ENCODE measurements around the gene ZNF81. TPM values are rescaled to one million over a fixed set of nuclear protein-coding genes. Genes with fewer than 3 reads are reported as not detected.

ZNF81 gene
- total RNA-seq, 4 donors from 2014 or later, result 4.7 to 7.3 (median 6.4) TPM

DNA sequence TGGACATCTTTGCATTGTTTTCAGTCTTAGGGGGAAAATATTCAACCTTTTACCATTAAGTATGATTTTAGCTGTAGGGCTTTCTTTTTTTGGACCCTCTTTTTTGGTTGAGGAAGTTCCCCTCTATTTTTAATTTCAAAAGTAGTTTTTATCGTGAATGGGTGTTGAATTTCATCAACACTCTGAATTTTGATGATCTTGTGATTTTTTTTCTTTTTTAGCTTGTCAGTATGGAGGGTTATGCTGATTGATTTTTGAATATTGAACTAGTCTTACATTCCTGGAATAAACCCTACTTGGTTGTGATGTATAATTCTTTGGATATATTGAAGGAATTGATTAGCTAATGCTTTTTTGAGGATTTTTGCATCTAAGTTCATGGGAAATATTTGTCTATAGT, 1.7 kb downstream of the ZNF81 start:
- TF ChIP-seq, protein P1, sequence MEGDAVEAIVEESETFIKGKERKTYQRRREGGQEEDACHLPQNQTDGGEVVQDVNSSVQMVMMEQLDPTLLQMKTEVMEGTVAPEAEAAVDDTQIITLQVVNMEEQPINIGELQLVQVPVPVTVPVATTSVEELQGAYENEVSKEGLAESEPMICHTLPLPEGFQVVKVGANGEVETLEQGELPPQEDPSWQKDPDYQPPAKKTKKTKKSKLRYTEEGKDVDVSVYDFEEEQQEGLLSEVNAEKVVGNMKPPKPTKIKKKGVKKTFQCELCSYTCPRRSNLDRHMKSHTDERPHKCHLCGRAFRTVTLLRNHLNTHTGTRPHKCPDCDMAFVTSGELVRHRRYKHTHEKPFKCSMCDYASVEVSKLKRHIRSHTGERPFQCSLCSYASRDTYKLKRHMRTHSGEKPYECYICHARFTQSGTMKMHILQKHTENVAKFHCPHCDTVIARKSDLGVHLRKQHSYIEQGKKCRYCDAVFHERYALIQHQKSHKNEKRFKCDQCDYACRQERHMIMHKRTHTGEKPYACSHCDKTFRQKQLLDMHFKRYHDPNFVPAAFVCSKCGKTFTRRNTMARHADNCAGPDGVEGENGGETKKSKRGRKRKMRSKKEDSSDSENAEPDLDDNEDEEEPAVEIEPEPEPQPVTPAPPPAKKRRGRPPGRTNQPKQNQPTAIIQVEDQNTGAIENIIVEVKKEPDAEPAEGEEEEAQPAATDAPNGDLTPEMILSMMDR (IDR thresholded peaks at IDR 0.05; ENCODE audit: low read depth), result no peak

DNA sequence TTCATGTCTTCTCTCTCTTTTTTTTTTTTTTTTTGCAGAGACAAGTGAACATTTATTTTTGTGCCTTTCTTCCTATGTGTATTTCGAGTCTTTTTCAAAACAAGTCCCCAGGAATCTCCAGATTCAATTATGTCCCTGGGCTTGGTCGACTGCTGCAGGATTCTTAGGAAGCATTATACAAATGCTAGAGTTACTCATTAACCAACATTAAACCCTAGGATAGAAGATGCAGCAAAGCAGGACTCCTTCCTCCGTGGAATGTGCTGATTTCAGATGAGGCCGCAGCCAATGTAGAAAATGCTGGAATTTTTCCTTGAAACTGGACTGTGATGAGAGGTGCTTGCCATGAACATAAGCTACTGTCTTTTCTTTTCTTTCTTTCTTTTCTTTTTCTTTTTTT, 3.4 kb downstream of the ZNF81 start:
- TF ChIP-seq, protein P1 (IDR thresholded peaks at IDR 0.05; ENCODE audit: low read depth), result no peak

DNA sequence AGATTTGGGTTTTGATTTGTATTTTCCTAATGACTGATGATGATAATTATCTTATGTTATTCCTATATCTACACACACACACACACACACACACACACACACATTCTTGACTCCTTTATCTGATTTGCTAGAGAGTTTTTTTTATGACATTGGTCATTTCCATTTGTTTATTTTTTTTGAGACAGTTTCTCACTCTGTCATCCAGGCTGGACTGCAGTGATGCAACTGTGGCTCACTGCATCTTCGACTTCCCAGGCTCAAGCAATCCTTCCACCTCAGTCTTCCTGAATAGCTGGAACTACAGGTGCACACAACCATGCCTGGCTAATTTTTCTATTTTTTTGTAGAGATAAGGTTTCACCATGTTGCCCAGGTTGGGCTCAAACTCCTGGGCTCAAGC, 6.7 kb downstream of the ZNF81 start:
- TF ChIP-seq, protein P1 (IDR thresholded peaks at IDR 0.05; ENCODE audit: low read depth), result no peak

DNA sequence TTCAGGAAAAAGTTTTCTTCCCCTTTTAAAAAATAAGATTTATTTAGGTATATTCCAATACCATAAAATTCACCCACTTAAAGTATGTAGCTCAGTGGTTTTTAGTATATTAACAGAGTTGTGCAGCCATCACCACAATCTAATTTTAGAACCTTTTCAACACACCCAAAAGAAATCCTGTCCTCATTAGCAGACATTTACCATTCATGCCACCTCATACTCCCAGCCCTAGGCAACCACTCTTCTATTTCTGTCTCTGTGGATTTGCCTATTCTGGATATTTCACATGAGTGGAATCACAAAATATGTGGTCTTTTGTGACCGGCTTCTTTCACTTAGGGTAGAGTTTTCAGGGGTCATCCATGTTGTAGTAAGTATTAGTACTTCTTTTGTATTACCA, 7.4 kb downstream of the ZNF81 start:
- TF ChIP-seq, protein P1 (IDR thresholded peaks at IDR 0.05; ENCODE audit: low read depth), result no peak

DNA sequence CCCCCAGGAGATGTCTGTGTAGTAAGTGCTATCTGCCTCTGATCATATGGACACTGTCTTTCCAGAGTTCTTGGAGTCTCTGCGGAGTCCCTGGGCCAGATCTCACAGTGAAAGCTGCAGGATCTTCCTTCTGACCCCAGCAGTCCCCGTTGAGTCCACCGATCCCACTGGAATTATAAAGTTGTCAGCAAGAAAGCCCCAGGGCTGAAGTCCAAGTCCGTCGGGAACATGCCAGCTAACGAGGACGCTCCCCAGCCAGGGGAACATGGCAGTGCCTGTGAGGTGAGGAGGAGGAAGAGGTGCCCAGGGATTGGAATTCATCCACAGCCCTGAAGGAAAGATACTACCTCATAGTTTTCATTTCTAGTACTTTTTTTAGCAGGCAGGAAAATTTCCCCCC, 9.3 kb downstream of the ZNF81 start:
- TF ChIP-seq, protein P1 (IDR thresholded peaks at IDR 0.05; ENCODE audit: low read depth), result no peak

DNA sequence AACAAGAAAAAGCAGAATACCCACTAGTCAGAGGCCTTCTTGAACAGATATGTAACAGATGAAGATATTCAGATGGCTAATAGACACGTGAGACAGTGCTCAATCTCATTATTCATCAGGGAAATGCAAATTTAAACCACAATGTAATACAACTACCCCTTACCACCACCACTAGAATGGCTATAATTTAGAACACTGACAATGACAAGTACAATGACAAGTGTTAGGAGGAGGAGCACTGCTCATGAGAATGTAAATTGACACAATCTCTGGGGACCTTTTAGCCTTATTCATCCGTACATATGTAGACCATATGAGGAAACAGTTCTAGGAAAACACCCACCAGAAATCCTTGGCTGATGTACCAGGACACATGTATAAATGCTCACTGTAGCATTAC, 13.1 kb downstream of the ZNF81 start:
- TF ChIP-seq, protein P1 (IDR thresholded peaks at IDR 0.05; ENCODE audit: low read depth), result no peak

DNA sequence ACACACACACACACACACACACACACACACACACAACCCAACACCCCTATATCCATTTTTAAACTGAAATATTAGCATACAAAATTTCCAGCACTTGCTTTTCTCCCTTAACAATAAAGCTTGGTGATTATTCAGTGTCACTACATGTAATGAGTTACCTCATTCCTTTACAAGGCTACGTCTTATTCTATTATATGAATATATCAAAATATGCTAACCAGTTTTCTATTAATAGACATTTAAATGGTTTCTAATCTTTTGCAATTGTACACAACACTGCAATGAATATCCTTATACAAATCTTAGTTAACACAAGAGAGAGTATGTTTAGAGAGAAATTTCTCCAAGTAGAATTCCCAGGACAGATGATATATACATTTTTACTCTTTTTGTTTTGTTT, 14.2 kb downstream of the ZNF81 start:
- TF ChIP-seq, protein P1 (IDR thresholded peaks at IDR 0.05; ENCODE audit: low read depth), result no peak
